ENCODE data around the gene FERMT3. TPM values are rescaled to one million over a fixed set of nuclear protein-coding genes. Genes with fewer than 3 reads are reported as not detected.

Gene FERMT3
- total RNA-seq, 1 experiment from 2014 or later = 4.3 TPM

DNA sequence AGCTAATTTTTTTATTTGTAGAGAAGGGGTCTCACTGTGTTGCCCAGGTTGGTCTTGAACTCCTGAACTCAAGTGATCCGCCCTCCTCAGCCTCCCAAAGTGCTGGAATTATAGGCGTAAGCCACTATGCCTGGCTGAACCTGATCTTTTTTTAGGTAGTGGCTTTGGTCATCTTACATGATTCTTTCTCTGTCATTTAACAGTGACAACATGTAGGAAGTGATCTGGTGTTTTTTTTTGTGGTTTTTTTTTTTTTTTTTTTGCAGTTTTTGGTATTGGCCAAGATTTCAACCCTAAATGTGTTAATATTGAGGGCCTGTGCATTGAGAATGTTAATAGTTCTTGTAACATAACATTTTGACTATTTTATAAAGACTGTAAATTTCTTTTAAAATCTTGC lies 8.0 kb upstream of the FERMT3 start:
- Mint-ChIP-seq H3K27me3 (ENCODE audit: insufficient read depth, unreplicated experiment) (no peaks in the 10 kb centered on the region), H3K36me3 (ENCODE audit: insufficient read depth, unreplicated experiment) (peaks cover 100% of the 10 kb centered on the region), H3K4me3 (ENCODE audit: unreplicated experiment) (no peak overlapping the region), H3K27ac (ENCODE audit: unreplicated experiment) (no peak overlapping the region), H3K9me3 (ENCODE audit: unreplicated experiment) (no peaks in the 10 kb centered on the region), H3K4me1 (ENCODE audit: low read depth, unreplicated experiment) (no peaks in the 10 kb centered on the region)
- Histone ChIP-seq H3K9me3 (no peaks in the 10 kb centered on the region), H3K4me1 (no peaks in the 10 kb centered on the region), H3K36me3 (ENCODE audit: control insufficient read depth, insufficient read depth, low read length) (peaks cover 11% of the 10 kb centered on the region), H3K4me3 (ENCODE audit: low read depth, low read length) (no peak overlapping the region), H3K27me3 (replicated peaks; ENCODE audit: control insufficient read depth, insufficient read depth, low read length) (no peaks in the 10 kb centered on the region)
- ChIA-PET CTCF (no interaction called here), POLR2A (no interaction called here)
- no TSS peak for BruUV-seq (replicated peaks)
- TF ChIP-seq, protein P1, sequence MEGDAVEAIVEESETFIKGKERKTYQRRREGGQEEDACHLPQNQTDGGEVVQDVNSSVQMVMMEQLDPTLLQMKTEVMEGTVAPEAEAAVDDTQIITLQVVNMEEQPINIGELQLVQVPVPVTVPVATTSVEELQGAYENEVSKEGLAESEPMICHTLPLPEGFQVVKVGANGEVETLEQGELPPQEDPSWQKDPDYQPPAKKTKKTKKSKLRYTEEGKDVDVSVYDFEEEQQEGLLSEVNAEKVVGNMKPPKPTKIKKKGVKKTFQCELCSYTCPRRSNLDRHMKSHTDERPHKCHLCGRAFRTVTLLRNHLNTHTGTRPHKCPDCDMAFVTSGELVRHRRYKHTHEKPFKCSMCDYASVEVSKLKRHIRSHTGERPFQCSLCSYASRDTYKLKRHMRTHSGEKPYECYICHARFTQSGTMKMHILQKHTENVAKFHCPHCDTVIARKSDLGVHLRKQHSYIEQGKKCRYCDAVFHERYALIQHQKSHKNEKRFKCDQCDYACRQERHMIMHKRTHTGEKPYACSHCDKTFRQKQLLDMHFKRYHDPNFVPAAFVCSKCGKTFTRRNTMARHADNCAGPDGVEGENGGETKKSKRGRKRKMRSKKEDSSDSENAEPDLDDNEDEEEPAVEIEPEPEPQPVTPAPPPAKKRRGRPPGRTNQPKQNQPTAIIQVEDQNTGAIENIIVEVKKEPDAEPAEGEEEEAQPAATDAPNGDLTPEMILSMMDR (IDR thresholded peaks at IDR 0.05; ENCODE audit: insufficient read depth in 1 of 2, low read depth in 1 of 2, low read length in 1 of 2, severe bottlenecking in 1 of 2, unreplicated experiment in 1 of 2) = no peak
- intact Hi-C loops (cut with micrococcal nuclease; ENCODE audit: unreplicated experiment) = no loop called here
- DNase-seq = no peak

DNA sequence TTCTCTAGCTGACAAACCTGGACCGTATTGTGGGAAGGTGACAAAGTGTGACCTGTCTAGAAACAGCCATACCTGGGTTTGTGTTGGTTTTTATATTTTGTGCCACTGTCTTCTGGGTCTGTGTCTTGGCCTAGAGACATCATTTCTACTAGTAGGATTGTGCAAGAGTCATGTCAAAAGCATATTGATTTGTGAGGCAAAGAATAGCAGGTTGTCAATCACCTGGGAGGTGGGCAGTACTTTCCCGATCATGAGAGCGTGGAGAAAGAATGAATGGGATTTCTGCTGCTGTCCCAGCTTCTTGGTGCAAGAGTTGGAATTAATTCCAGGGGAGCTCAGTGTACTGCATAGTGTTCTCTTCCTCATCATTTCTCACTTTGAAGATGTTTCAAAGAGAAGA lies 5.0 kb upstream of the FERMT3 start:
- TF ChIP-seq, protein P1 (IDR thresholded peaks at IDR 0.05; ENCODE audit: insufficient read depth in 1 of 2, low read depth in 1 of 2, low read length in 1 of 2, severe bottlenecking in 1 of 2, unreplicated experiment in 1 of 2) = no peak
- H3K36me3 Mint-ChIP-seq (ENCODE audit: insufficient read depth, unreplicated experiment) = peaks cover 94% of the 10 kb centered on the region
- intact Hi-C loops (cut with micrococcal nuclease; ENCODE audit: unreplicated experiment) = no loop called here
- Histone ChIP-seq H3K9me3 (no peaks in the 10 kb centered on the region), H3K4me1 (no peaks in the 10 kb centered on the region), H3K36me3 (ENCODE audit: control insufficient read depth, insufficient read depth, low read length) (peaks cover 10% of the 10 kb centered on the region), H3K4me3 (ENCODE audit: low read depth, low read length) (no peak overlapping the region), H3K27me3 (replicated peaks; ENCODE audit: control insufficient read depth, insufficient read depth, low read length) (no peaks in the 10 kb centered on the region)
- H3K27me3 Mint-ChIP-seq (ENCODE audit: insufficient read depth, unreplicated experiment) = no peaks in the 10 kb centered on the region
- H3K9me3 Mint-ChIP-seq (ENCODE audit: unreplicated experiment) = no peaks in the 10 kb centered on the region
- peak overlapping the region; percentile 34 for H3K27ac Mint-ChIP-seq (ENCODE audit: unreplicated experiment)
- DNase-seq = no peak
- H3K4me3 Mint-ChIP-seq (ENCODE audit: unreplicated experiment) = no peak overlapping the region
- POLR2A ChIA-PET = no interaction called here
- CTCF ChIA-PET = interaction anchor here (0.7 kb wide), 1 partner anchor 214 kb away, joined by 3 read pairs; no protein-coding TSS in a partner anchor
- BruUV-seq (replicated peaks) = no TSS peak
- no peaks in the 10 kb centered on the region for H3K4me1 Mint-ChIP-seq (ENCODE audit: low read depth, unreplicated experiment)

DNA sequence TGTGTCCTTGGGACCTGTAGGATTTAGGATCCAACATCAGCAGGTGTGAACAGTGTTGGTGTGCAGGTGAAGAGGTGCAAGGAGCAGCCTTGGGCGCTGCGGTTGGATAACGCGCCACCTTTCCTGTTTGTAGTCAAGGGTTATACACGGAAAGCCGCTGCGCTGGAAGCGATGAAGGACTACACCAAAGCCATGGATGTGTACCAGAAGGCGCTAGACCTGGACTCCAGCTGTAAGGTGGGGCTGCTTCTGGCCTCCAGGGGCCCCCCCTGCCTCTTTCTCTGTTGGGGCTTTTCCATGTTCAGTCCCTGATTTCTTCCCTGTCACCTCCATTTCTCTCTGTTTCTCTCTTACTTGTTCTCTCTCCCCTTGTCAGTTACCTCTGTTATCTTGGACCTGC lies 3.5 kb upstream of the FERMT3 start:
- intact Hi-C loops (cut with micrococcal nuclease; ENCODE audit: unreplicated experiment) = no loop called here
- H3K4me1 ChIP-seq = no peaks in the 10 kb centered on the region
- TF ChIP-seq, protein P1 (IDR thresholded peaks at IDR 0.05; ENCODE audit: insufficient read depth in 1 of 2, low read depth in 1 of 2, low read length in 1 of 2, severe bottlenecking in 1 of 2, unreplicated experiment in 1 of 2) = no peak
- no peak overlapping the region for H3K27ac Mint-ChIP-seq (ENCODE audit: unreplicated experiment)
- peaks cover 85% of the 10 kb centered on the region for H3K36me3 Mint-ChIP-seq (ENCODE audit: insufficient read depth, unreplicated experiment)
- CTCF ChIA-PET = no interaction called here
- no peak overlapping the region for H3K4me3 ChIP-seq (ENCODE audit: low read depth, low read length)
- no peaks in the 10 kb centered on the region for H3K9me3 Mint-ChIP-seq (ENCODE audit: unreplicated experiment)
- POLR2A ChIA-PET = no interaction called here
- no peak overlapping the region for H3K4me3 Mint-ChIP-seq (ENCODE audit: unreplicated experiment)
- no peaks in the 10 kb centered on the region for H3K9me3 ChIP-seq
- no TSS peak for BruUV-seq (replicated peaks)
- H3K27me3 Mint-ChIP-seq (ENCODE audit: insufficient read depth, unreplicated experiment) = no peaks in the 10 kb centered on the region
- peaks cover 7% of the 10 kb centered on the region for H3K36me3 ChIP-seq (ENCODE audit: control insufficient read depth, insufficient read depth, low read length)
- H3K27me3 ChIP-seq (replicated peaks; ENCODE audit: control insufficient read depth, insufficient read depth, low read length) = no peaks in the 10 kb centered on the region
- no peaks in the 10 kb centered on the region for H3K4me1 Mint-ChIP-seq (ENCODE audit: low read depth, unreplicated experiment)
- DNase-seq = no peak
